Right lobe of liver (tissue), 6 donors: ENCODE data around the gene KRTAP4-9. TPM values are rescaled to one million over a fixed set of nuclear protein-coding genes. Genes with fewer than 3 reads are reported as not detected.
"Not testable (repeated sequence)": the region's sequence is repeated elsewhere in the genome, so short reads cannot be mapped to it uniquely, and the experiment has no call there.

ENCODE experiments used
- ATAC-seq, 4 donors: fragments of 200-7000 bp; cut with Tn5 transposase; one replicate each; pipeline ENCODE4 v1.9.1; 2020; ENCODE audit warnings: mild to moderate bottlenecking in 4 of 4, moderate library complexity in 4 of 4
- DNase-seq, 3 donors: peaks; one replicate each; pipeline ENCODE4 v3.0.0-alpha.2; 2020
- H3K27ac ChIP-seq, 3 donors: fragments of 200-600 bp; one replicate each; pipeline ENCODE4 v1.8.0; 2022
- H3K27me3 ChIP-seq, 2 donors: fragments of 200-600 bp; one replicate each; pipeline ENCODE4 v1.8.0; 2022
- H3K36me3 ChIP-seq, 4 donors: fragments of 200-600 bp; sonication (generic) in 1 of 4; one replicate each; pipeline versions ENCODE4 v1.5.1 to v1.8.0; 2017 to 2022; ENCODE audit warnings: control low read depth in 1 of 4
- H3K4me1 ChIP-seq, 4 donors: fragments of 200-600 bp; sonication (generic) in 1 of 4; one replicate each; pipeline versions ENCODE4 v1.5.1 to v1.8.0; 2017 to 2022; ENCODE audit warnings: control low read depth in 1 of 4
- H3K4me3 ChIP-seq, 3 donors: fragments of 200-600 bp; one replicate each; pipeline ENCODE4 v1.8.0; 2022
- H3K9me3 ChIP-seq, 4 donors: fragments of 200-600 bp; sonication (generic) in 1 of 4; one replicate each; pipeline versions ENCODE4 v1.5.1 to v1.8.0; 2017 to 2022; ENCODE audit warnings: control low read depth in 1 of 4
- POLR2A ChIP-seq: fragments of 450-650 bp; IDR thresholded peaks from one replicate; pipeline ENCODE4 v1.6.1; 2017; ENCODE audit warnings: antibody characterized with exemption, mild to moderate bottlenecking
- WGBS: methylation state at CpG from one replicate; pipeline ENCODE4 v1.1.6; 2018; ENCODE audit warnings: low coverage, low lambda C conversion rate; ENCODE audit not compliant: insufficient coverage; ENCODE audit errors: missing lambda C conversion rate; 5-methylcytosine and 5-hydroxymethylcytosine counted together
- intact Hi-C, 2 donors: fragments of 100-400 bp; cut with DNase I; formaldehyde crosslinking; loops; one replicate each; pipeline versions ENCODE4 v1.11.2 to v1.14.1; 2022
- total RNA-seq, 6 experiments: library from RNA; depleted of rRNA in 2 of 6; stranded (reverse); fragments of >200 nt in 2 of 6; fragmentation: NEBNext Ultra II Directional in 3 of 6; extraction: Animal tissue kit (Norgen Biotek cat#: 25700) in 3 of 6; gene quantifications; one replicate each; pipeline versions ENCODE4 v1.1.0 to v1.2.4, GENCODE V29; 2016 to 2023
- TF ChIP-seq, protein P1 (sequence below), 4 donors: fragments of 200-600 bp in 3 of 4; fragments of 450-650 bp in 1 of 4; IDR thresholded peaks; one replicate each; pipeline versions ENCODE4 v1.5.1 to v1.8.0; 2016 to 2022; ENCODE audit warnings: antibody characterized with exemption in 4 of 4, mild to moderate bottlenecking in 2 of 4
- donor health status: DM: no; HTN: yes; CAD: no.
- donor health status: DM: no; HTN: no; CAD: no.
- donor health status: DM: no; HTN: no; CAD: no.
- donor health status: DM: no; HTN: yes; CAD: no.
- donor health status: DM: no; HTN: yes; CAD: no.

The KRTAP4-9 gene
- total RNA-seq, 6 experiments from 2014 or later, result not detected

DNA sequence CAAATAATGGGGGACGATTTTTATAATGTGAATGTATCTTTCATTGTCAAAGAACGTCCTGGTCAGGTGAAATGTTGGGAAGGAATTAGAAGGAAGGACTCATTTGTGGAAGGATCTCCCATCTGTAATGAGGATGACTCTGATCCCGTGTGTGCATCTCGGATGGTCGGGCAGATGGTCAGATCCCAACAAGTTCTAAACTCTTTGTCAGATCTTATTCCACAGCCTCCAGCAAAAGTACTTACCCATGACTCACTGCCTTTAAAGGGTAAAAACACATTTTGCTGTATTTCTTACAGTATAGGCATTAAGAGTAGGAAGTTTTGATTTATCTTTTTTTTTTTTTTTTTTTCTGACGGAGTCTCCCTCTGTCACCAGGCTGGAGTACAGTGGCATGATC, 6.7 kb upstream of the KRTAP4-9 start:
- WGBS, result 67% methylated on average over 6 of the region's 6 CpGs
- H3K36me3 ChIP-seq, result no peaks in the 10 kb centered on the region
- no peak overlapping the region for H3K27ac ChIP-seq
- no peak overlapping the region for H3K4me3 ChIP-seq
- no peaks in the 10 kb centered on the region for H3K9me3 ChIP-seq
- ATAC-seq (no peak), DNase-seq (no peak)
- no peaks in the 10 kb centered on the region for H3K27me3 ChIP-seq
- intact Hi-C loops, result no loop called here
- no peak for TF ChIP-seq POLR2A
- TF ChIP-seq, protein P1, sequence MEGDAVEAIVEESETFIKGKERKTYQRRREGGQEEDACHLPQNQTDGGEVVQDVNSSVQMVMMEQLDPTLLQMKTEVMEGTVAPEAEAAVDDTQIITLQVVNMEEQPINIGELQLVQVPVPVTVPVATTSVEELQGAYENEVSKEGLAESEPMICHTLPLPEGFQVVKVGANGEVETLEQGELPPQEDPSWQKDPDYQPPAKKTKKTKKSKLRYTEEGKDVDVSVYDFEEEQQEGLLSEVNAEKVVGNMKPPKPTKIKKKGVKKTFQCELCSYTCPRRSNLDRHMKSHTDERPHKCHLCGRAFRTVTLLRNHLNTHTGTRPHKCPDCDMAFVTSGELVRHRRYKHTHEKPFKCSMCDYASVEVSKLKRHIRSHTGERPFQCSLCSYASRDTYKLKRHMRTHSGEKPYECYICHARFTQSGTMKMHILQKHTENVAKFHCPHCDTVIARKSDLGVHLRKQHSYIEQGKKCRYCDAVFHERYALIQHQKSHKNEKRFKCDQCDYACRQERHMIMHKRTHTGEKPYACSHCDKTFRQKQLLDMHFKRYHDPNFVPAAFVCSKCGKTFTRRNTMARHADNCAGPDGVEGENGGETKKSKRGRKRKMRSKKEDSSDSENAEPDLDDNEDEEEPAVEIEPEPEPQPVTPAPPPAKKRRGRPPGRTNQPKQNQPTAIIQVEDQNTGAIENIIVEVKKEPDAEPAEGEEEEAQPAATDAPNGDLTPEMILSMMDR (IDR thresholded peaks at IDR 0.05), result no peak
- no peaks in the 10 kb centered on the region for H3K4me1 ChIP-seq

DNA sequence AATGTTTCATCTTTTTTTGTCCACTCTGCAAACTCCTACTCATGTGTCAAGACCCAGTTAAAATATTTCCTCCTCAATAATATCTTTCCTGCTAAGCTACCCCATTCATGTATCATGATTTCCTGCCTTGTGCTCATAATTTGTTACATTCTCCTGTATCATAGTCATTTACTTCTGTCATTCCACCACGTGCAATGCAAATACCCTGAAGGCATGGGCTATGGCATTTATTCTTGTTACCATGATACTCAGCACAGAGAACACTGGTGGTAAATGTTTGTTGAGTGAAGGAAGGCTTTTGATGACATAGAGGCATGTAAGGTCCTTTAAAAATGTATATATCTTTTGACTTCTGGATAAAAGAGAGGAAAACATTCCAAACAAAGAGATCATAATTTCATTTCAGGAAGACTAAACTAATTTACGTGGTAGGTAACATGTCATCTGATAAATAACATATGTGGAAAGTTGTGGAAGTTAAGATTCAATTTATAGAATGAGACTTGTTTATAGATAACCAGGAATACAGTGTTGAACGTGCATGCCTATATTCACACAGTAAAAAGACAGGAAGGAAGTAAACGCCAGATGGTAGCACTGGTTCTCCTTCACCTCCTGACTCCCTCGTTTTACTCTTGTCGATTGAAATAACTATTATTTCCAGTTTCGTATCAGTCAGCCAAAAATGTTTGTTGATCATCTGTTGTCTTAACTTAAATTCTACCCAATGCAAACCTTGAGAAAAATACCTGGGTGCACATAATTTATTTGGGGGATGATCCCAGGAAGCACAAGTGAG, 5.3 kb upstream of the KRTAP4-9 start:
- ATAC-seq, H3K27me3 ChIP-seq, H3K9me3 ChIP-seq, H3K4me3 ChIP-seq, H3K36me3 ChIP-seq, intact Hi-C loops, DNase-seq, H3K4me1 ChIP-seq, H3K27ac ChIP-seq: not testable (repeated sequence)
- 22% methylated on average over 7 of the region's 7 CpGs for WGBS

DNA sequence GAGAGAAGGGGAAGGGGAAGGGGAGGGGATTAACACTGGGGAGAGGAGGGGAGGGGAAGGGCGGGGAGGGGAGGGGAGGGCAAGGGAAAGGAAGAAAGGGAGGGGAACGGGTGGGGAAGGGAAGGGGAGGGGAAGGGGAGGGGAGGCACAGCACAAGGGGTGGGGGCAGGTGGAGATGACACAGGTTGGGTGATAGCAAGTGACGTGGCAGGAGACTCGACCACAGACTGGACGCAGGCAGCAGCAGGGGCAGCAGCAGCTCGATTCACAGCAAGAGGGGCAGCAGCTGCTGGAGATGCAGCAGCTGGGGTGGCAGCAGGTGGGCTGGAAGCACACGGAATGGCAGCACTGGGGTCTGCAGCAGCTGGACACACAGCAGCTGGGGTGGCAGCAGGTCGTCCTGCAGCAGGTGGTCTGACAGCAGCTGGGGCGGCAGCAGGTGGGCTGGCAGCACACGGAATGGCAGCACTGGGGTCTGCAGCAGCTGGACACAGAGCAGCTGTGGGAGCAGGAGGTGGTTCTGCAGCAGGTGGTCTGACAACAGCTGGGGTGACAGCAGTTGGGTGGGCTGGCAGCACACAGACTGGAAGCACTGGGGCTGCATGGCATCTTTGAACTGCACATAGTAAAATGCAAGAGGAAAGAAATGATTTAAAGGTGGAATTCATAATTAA, 3.5 kb upstream of the KRTAP4-9 start, which contains the start of gene KRTAP4-16:
KRTAP4-16 (minus strand) TSS at position 624 of the 674 bp plus-strand sequence; CDS start at position 624, 0 bp downstream.
- no peak for ATAC-seq
- H3K27me3 ChIP-seq, result no peaks in the 10 kb centered on the region
- H3K9me3 ChIP-seq, result no peaks in the 10 kb centered on the region
- H3K36me3 ChIP-seq, result no peaks in the 10 kb centered on the region
- H3K27ac ChIP-seq, result no peak within 1 kb of the TSS
- DNase-seq, result no peak
- no peak within 1 kb of the TSS for H3K4me3 ChIP-seq
- TF ChIP-seq, protein P1 (IDR thresholded peaks at IDR 0.05), result no peak
- TF ChIP-seq POLR2A, result no peak
- intact Hi-C loops, result no loop called here
- WGBS, result 19% methylated on average over 4 of the region's 10 CpGs
- H3K4me1 ChIP-seq, result no peaks in the 10 kb centered on the region

DNA sequence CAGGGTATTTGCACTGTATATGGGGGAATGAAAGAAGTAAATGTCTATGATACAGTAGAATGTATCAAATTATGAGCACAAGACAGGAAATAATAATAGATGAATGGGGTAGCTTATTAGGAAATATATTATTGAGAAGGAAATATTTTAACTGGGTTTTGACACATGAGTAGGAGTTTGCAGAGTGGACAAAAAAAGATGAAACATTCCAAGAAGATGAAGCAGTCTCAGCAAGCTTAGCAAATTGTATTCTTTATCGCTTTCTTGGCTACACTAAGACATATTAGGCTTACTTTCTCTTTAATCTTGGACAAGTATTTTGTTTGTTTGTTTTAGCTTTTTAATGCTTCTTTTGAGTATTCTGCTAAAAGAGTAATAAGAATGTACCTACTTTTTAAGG, 1.3 kb upstream of the KRTAP4-9 start:
- TF ChIP-seq, protein P1 (IDR thresholded peaks at IDR 0.05), result no peak
- no peak for DNase-seq
- 100% methylated on average over 1 of the region's 1 CpG for WGBS
- Histone ChIP-seq H3K9me3 (no peaks in the 10 kb centered on the region), H3K36me3 (no peaks in the 10 kb centered on the region), H3K4me3 (no peak overlapping the region), H3K27me3 (no peaks in the 10 kb centered on the region), H3K27ac (no peak overlapping the region), H3K4me1 (no peaks in the 10 kb centered on the region)
- no peak for ATAC-seq
- intact Hi-C loops, result no loop called here

DNA sequence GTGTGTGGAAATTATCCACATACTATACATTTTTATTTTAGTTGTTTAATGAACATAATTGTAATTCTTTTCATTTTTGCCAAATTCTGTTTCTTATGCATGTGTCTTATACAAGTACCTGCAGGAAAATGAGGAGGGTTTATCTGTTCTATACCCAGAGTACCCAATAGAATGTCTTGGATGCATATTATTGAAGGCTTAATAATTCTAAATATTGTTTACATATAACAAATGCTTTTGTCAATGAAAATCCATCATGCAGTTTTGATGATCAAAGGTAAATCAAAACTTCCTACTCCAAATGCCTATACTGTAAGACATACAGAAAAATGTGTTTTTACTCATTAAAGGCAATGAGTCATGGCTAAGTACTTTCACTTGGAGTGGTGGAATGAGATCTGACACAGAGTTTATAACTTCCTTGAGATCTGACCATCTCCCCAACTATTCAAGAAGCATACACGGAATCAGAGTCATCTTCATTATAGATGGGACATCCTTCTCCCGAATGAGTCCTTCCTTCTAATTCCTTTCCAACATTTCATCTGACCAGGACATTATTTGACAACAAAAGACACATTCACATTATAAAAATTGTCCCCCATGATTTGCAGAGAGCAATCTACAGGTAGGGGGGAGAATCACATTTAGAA, 677 bp upstream of the KRTAP4-9 start:
- H3K4me1 ChIP-seq, H3K27me3 ChIP-seq, ATAC-seq, H3K9me3 ChIP-seq, intact Hi-C loops, H3K36me3 ChIP-seq, H3K27ac ChIP-seq, H3K4me3 ChIP-seq, DNase-seq: not testable (repeated sequence)
- 35% methylated on average over 2 of the region's 2 CpGs for WGBS
